ENCODE data around the gene TNIK. TPM values are rescaled to one million over a fixed set of nuclear protein-coding genes. Genes with fewer than 3 reads are reported as not detected.

TNIK gene
- total and polyA plus RNA-seq, 8 donors = 2.1 to 40.2 (median 10.1) TPM

DNA sequence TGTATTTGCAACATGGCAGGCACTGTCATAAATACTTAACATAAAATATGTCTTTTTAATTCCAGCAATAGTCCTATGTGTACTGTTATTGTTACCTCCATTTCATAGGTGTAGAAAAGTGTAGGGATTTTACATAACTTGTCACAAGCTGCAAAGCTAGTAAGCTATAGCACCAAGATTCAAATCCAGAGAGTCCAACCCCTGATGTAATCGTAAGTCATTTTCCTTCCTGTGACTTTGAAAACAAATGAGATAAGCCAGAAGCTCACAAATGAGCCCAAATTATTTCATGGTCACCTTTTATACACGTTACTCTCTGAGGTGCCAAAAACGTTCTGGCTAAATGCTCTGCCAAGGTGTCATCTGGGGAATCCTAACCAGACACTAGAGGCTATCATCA, 23.8 kb downstream of the TNIK start:
- intact Hi-C loops (cut with DNase I; ENCODE audit: low total_unique reads) = no loop called here
- H3K9me3 ChIP-seq = no peaks in the 10 kb centered on the region
- no peak for DNase-seq
- WGBS, 5 donors = 44 to 63% (median 55%) methylated on average over 3 of the region's 3 CpGs
- no peak overlapping the region for H3K4me3 ChIP-seq
- no peak overlapping the region for H3K27ac ChIP-seq
- TF ChIP-seq POLR2AphosphoS5 (IDR thresholded peaks at IDR 0.05) = no peak
- TF ChIP-seq EP300 (IDR thresholded peaks at IDR 0.05) = no peak
- TF ChIP-seq, protein P1, sequence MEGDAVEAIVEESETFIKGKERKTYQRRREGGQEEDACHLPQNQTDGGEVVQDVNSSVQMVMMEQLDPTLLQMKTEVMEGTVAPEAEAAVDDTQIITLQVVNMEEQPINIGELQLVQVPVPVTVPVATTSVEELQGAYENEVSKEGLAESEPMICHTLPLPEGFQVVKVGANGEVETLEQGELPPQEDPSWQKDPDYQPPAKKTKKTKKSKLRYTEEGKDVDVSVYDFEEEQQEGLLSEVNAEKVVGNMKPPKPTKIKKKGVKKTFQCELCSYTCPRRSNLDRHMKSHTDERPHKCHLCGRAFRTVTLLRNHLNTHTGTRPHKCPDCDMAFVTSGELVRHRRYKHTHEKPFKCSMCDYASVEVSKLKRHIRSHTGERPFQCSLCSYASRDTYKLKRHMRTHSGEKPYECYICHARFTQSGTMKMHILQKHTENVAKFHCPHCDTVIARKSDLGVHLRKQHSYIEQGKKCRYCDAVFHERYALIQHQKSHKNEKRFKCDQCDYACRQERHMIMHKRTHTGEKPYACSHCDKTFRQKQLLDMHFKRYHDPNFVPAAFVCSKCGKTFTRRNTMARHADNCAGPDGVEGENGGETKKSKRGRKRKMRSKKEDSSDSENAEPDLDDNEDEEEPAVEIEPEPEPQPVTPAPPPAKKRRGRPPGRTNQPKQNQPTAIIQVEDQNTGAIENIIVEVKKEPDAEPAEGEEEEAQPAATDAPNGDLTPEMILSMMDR (IDR thresholded peaks at IDR 0.05) = no peak
- no peak for TF ChIP-seq POLR2A (IDR thresholded peaks at IDR 0.05)
- H3K27me3 ChIP-seq = no peaks in the 10 kb centered on the region
- H3K4me1 ChIP-seq = peaks cover 0 to 25% (median 3%) of the 10 kb centered on the region in 4 donors
- H3K36me3 ChIP-seq = no peaks in the 10 kb centered on the region

GRCh38 chr3:171435757-171436156, 24.4 kb downstream of the TNIK start:
- intact Hi-C loops (cut with DNase I; ENCODE audit: low total_unique reads) = no loop called here
- DNase-seq = no peak
- TF ChIP-seq POLR2AphosphoS5 (IDR thresholded peaks at IDR 0.05) = no peak
- no peak for TF ChIP-seq EP300 (IDR thresholded peaks at IDR 0.05)
- TF ChIP-seq, protein P1 (IDR thresholded peaks at IDR 0.05) = no peak
- no peak for TF ChIP-seq POLR2A (IDR thresholded peaks at IDR 0.05)
- H3K27me3 ChIP-seq = no peaks in the 10 kb centered on the region
- no peak overlapping the region for H3K4me3 ChIP-seq
- H3K36me3 ChIP-seq = no peaks in the 10 kb centered on the region
- H3K9me3 ChIP-seq = no peaks in the 10 kb centered on the region
- H3K4me1 ChIP-seq = peaks cover 0 to 25% (median 3%) of the 10 kb centered on the region in 4 donors
- H3K27ac ChIP-seq = no peak overlapping the region

DNA sequence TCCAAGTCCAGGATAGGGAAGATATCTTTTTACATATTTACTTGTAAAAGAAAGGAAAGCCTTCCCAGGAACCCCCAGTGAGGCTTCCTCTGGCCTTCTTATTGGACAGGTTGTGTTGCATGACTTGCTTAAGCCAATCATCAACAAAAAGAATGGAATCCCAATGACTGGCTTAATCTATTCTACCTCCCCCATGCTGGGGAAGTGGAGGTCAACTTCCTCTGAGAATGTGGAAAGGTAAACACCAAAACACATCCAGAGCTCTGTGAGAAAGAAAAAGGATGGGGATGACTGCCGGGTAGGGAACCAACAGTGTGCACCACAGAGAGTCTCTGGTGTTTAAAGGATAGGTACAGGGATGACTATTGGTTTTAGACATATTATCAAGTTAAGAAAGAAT, 25.1 kb downstream of the TNIK start:
- TF ChIP-seq POLR2A (IDR thresholded peaks at IDR 0.05) (no peak), POLR2AphosphoS5 (IDR thresholded peaks at IDR 0.05) (no peak), EP300 (IDR thresholded peaks at IDR 0.05) (no peak)
- TF ChIP-seq, protein P1 (IDR thresholded peaks at IDR 0.05) = no peak
- DNase-seq = no peak
- intact Hi-C loops (cut with DNase I; ENCODE audit: low total_unique reads) = no loop called here
- no peaks in the 10 kb centered on the region for H3K36me3 ChIP-seq
- H3K4me1 ChIP-seq = peaks cover 0 to 25% (median 3%) of the 10 kb centered on the region in 4 donors
- no peaks in the 10 kb centered on the region for H3K27me3 ChIP-seq
- H3K9me3 ChIP-seq = no peaks in the 10 kb centered on the region
- H3K27ac ChIP-seq = no peak overlapping the region
- no peak overlapping the region for H3K4me3 ChIP-seq
- whole genome bisulfite sequencing, 5 donors = 74 to 93% (median 84%) methylated on average over 1 of the region's 1 CpG

- Histone ChIP-seq H3K36me3 (no peaks in the 10 kb centered on the region), H3K9me3 (no peaks in the 10 kb centered on the region), H3K27ac (no peak overlapping the region), H3K4me1 (peaks cover 0 to 22% (median 3%) of the 10 kb centered on the region in 4 donors), H3K27me3 (no peaks in the 10 kb centered on the region), H3K4me3 (no peak overlapping the region)
- intact Hi-C loops (cut with DNase I; ENCODE audit: low total_unique reads) = no loop called here
- DNase-seq = no peak
- TF ChIP-seq EP300 (IDR thresholded peaks at IDR 0.05) (no peak), POLR2AphosphoS5 (IDR thresholded peaks at IDR 0.05) (no peak), POLR2A (IDR thresholded peaks at IDR 0.05) (no peak)
- TF ChIP-seq, protein P1 (IDR thresholded peaks at IDR 0.05) = no peak
- 68 to 78% (median 75%) methylated on average over 1 of the region's 1 CpG for WGBS, 5 donors
Observed at GRCh38 chr3:171432548-171432947, 27.7 kb downstream of the TNIK start.

Measured in stomach (tissue), 9 donors.